GM11168 (cell line): ENCODE data around the gene GUCY1A1.
"Not testable (repeated sequence)": the region's sequence is repeated elsewhere in the genome, so short reads cannot be mapped to it uniquely, and the experiment has no call there.

Experiments used
- in situ Hi-C: fragments of 300-500 bp; cut with MboI; formaldehyde crosslinking; loops from one replicate; pipeline ENCODE4 v1.12.0; 2022; ENCODE audit warnings: low sequenced_read_pairs; ENCODE audit not compliant: unreplicated experiment

The GUCY1A1 gene

DNA sequence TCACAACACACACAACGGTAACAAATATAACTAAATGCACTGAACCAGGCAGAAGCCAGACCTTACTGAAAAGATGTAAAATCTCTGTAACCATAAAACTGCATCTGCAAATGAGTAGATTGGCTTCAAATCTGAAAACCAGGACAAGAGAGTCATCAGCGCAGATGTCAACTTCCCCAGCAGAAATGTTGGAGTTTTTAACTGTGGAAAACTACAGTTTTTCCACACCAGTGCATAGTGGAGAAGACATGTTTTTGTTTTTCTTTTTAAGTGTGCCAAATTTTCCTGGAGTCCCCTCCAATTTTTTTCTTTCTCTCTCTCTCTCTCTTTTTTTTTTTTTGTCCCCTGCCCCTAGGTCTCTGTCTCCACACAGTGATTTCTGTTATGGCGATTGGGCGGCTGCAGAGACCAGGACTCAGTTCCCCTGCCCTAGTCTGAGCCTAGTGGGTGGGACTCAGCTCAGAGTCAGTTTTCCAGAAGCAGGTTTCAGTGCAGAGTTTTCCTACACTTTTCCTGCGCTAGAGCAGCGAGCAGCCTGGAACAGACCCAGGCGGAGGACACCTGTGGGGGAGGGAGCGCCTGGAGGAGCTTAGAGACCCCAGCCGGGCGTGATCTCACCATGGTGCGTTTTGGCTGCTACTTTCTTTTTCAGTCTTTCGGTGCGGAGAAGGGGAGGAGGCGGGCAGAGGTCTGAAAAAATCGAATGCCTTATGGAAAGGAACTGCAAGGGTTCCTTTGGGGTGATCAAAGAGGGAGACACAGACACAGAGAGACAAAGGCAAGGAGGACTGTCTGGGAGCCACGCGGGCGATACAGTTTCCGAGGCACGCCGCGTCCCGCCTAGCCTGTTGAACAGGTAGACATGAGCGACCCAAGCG is at the start of gene GUCY1A1:
Gene GUCY1A1 (plus strand): TSS at position 505 of the 878 bp plus-strand sequence. CDS start 30,020 bp downstream, outside the sequence.
- in situ Hi-C loops = no loop called here

DNA sequence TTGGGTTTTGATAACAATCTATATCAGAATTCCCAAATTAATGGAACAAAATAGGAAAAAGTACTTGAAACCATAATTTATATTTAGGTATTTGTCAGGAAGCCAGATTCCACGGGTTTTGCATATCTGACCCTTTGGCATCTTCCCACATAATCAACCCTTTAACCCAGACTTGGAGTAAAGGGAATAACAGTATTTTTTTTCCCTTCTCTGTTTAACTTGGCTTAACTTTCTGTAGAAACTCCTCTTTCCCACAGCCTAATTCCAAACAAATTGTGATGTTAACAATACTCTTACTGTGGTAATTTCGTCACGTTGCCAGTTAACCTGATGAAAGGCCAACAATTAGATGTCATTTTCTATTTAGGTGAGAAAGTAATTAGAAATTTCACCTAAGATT is 49.4 kb upstream of the GUCY1A1 start:
- in situ Hi-C loops = no loop called here

- in situ Hi-C loops = no loop called here
These were observed 48.3 kb upstream of the GUCY1A1 start for GRCh38 chr4:155618183-155618838.

GRCh38 chr4:155620637-155621036 is 46.0 kb upstream of the GUCY1A1 start:
- in situ Hi-C loops = no loop called here

GRCh38 chr4:155624478-155624877 is 42.2 kb upstream of the GUCY1A1 start:
- in situ Hi-C loops = no loop called here

- in situ Hi-C loops = no loop called here
These were observed 40.1 kb upstream of the GUCY1A1 start for GRCh38 chr4:155626561-155626960.

GRCh38 chr4:155629183-155629825 is 37.3 kb upstream of the GUCY1A1 start:
- in situ Hi-C loops = no loop called here

DNA sequence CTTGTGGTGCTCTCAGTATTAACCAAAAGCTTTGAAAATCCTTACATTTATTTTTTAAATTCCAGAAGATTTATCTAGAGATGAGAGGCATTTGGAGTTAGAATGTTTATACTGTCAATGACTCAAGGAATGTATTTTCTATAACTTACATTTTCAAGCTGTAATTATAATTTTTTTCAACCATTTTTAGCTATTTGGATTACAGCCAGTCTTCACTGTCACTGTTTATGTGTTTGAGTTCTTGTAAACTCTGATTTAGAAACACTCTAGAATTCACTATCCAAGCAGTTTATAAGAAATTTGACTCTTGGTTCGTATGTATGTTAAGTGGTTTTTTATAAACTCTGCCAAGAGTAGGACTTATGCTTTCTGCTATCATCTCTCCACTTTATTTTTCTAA is 36.7 kb upstream of the GUCY1A1 start:
- in situ Hi-C loops = no loop called here

DNA sequence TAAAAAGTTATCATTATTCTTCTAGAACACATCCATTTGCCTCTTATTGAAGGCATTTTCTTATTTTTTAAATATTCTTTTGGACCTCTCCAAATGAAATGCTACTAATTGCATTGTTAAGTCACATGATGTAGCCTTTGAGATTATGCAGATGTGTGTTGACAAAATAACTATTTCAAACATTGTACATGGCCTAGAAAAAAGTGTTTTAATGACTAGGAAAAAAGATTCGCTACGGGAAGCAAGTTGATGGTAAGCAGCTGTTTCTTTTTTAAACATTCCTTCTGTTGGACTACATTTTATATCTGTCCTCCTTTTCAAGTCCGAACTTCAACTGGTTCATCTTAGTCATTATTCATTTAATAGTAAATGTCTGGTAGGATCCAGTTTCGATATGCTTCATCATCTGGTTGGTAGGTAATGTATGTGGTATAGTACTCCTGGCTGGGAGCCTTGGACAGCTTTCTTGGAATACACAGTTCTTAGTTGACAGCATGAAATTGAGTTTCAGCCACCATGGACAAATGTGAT is 34.3 kb upstream of the GUCY1A1 start:
- in situ Hi-C loops = no loop called here

DNA sequence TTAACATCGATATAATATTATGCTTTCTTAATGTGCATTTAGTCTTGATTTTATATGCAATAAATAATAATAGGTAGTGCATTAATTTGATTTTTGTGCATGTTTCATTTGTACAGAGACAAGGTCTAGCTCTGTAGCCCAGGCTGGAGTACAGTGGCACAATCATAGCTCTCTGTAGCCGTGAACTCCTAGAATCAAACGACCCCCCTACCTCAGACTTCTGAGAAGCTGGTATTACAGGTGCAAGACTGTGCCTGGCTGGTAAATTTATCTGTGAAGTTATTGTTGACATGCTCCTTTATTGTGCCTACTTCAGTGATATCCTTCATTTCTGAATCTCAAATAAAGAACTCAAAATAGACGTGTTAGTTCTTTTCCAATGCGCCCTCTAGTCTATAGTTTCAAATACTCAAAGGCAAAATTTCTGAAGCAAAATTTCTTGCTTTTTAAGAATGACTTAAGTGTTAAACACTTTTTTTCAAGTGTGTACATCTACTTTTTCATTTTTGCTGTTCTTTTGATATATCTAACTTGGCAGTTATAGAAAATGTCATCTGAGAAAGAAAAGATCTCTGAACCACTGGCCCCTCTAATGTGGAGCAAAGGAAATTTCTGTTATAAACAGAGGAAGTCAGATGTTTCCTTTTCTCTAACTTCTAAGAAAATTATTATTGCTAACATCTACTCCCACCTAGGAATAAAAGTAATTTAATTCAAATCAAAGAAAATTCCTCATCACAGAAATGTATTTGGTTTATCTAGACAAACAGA is 28.3 kb upstream of the GUCY1A1 start:
- in situ Hi-C loops = no loop called here

DNA sequence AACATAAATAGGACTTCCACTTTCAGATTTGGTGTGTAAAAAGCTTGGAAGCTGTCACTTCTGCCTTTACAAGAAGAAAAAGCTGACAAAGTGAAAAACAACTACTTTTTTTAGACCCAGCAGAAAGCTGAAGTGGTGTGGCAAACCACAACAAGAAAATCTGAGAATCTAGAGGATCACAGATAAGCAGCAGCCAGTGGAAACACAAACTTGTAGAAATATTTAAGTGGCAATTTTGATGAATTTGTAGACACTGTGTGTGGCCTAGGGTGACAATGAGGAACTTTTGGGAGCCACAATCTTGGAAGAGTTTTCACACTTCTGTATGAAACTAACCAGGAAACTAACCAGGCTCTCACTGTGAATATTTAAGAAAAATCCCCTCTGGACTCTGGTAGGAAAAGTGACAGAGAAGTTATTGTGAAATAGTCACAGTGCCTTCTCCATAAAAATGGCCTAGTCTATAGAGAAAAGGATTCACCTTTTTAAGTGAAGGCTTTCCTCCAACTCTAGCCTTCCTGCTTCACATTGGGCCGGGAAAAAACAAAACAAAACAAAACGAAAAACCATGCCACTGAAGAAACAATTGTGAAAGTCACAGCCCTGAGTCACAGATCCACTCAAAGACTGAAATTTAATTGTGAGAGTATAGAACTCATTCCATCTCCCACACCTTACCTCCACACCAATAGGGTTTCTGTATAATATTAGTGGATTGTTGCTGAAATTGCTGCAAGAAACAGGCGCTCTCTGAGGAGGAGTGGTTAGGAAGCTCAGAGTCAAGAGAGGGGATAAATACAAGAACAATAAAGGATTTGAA is 26.7 kb upstream of the GUCY1A1 start:
- in situ Hi-C loops = no loop called here

DNA sequence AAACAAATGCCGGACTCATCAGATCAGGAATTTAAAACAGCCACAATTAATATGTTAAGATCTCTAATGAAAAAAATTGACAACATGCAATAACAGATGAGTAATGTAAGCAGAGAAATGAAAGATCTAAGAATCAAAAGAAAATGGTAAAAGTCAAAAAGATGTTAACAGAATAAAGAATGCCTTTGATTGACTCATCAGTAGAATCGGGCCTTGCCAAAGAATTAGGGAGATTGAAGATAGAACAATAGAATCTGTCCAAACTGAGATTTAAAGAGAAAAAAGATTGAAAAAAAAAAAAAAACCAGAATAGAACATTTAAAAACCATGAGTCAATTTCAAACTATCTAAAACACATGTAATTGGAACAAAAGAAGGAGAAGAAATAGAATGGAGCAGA is 25.9 kb upstream of the GUCY1A1 start:
- in situ Hi-C loops = no loop called here

DNA sequence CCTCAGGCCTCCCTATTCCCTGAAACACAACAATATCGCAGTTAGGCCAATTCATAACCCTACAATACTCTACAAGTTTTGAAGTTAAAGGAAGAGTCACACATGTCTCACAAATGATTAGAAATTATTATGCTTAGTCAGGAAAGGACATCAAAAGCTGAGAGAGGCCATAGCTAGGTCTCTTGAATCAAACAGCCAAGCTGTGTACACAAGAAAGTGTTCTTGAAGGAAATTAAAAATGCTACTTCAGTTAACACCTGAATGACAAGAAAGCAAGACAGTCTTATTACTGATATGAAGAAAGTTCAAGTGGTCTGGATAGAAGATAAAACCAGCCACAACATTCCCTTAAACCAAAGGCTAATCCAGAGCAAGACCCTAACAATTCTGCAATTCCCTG is 23.6 kb upstream of the GUCY1A1 start:
- in situ Hi-C loops = no loop called here

DNA sequence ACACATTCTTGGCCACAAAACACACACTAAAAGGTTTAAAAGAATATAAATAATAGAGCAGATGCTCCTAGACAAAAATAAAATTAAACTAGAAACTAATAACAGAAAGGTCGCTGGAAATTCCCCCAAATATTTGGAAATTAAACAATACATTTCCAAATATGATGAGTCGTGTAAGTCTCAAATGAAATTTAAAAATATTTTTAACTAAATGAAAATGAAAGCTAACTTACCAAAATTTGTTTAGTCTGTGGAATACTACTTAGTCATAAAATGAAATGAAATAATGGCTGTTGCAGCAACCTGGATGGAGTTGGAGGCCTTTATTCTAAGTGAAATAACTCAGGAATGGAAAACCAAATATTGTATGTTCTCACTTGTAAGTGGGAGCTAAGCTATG is 20.6 kb upstream of the GUCY1A1 start:
- in situ Hi-C loops = no loop called here

DNA sequence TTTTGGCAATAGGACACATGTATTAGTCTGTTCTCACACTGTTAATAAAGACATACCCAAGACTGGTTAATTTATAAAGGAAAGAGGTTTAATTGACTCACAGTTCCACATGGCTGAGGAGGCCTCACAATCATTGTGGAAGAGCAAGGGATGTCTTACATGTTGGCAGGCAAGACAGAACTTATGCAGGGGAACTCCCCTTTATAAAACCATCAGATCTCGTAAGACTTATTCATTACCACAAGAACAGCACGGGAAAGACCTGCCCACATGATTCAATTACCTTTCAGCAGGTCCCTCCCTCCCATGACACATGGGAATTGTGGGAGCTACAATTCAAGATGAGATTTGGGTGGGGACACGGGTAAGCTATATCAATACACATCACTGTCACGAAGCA is 15.9 kb upstream of the GUCY1A1 start:
- in situ Hi-C loops = not testable (repeated sequence)

GRCh38 chr4:155653052-155653451 is 13.6 kb upstream of the GUCY1A1 start:
- in situ Hi-C loops = no loop called here

DNA sequence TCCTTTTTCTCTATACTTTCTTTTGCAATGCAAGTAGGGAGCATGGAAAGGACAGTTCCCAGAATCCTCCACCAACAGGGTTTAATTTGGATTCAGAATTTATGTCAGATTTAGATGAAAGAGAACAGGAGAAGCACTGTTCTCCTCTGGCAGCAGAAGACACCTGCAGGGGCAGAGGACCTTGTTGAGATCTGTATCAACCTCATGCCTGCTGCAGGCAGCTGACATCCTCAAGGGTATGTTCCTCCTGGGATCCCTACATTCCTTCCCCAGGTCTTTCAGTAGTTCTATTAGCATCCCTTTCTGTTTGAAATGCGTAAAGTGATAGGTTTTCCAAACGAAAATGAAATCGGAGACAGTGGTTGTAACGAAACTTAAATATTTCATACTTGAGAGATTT is 10.6 kb upstream of the GUCY1A1 start:
- in situ Hi-C loops = no loop called here

- in situ Hi-C loops = no loop called here
These were observed 9.5 kb upstream of the GUCY1A1 start for GRCh38 chr4:155657169-155657568.

DNA sequence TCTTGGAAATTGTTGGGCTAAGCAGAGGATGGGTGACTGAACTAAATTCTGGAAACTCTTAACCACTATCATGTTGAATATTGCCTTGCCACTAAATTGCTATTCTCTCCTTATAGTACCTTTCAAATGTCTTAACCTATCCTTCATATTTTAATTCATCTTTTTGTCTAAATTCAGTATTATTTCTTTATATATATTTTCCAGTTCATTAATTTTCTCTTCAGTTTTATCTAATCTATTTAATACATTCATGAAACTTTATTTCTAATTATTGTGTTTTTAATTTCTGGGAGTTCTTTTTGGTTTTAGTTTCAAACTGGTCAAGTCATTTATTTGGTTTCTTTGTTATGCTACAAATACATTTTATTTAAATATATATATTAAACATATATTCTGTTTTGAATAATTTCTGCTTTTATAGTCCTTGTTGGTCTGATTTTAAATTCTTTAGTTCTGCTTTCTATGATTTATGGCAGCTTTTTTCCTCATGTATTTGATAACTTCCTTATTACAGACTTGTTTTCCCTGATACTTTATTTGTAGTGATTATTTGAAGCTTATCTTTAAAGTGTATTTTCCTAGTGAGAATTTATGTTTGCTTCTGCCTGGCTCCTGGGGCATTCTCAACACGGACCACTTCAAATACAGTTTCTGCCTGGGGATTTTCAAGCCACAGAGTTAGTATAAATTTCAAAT is 8.5 kb upstream of the GUCY1A1 start:
- in situ Hi-C loops = no loop called here
